GM19193 (cell line): Measurements from ENCODE around the gene KCNMB4.

Experiments
- POLR2A ChIP-seq: IDR thresholded peaks from 4 replicates; pipeline ENCODE4 v1.6.1; 2011; ENCODE audit not compliant: insufficient read depth, insufficient read length; ENCODE audit errors: extremely low read depth

KCNMB4 gene

DNA sequence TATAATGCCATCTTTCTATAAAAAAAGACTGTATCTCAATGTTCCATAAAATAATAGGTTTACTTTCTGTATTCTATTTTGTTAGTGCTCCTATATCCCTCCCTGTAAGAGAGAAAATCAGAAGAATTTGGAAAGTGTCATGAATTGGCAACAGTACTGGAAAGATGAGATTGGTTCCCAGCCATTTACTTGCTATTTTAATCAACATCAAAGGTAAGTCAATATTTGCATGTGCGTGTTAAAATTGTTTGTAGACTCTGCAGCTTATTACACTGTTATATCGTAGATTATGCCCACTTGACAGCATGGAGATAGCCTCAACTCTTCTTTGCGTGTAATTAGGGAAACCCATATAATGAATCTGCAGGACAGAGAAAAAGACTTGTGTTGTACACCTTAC is 34.0 kb downstream of the KCNMB4 start:
- TF ChIP-seq POLR2A = no peak

GRCh38 chr12:70402597-70402996 is 36.5 kb downstream of the KCNMB4 start:
- no peak for TF ChIP-seq POLR2A

DNA sequence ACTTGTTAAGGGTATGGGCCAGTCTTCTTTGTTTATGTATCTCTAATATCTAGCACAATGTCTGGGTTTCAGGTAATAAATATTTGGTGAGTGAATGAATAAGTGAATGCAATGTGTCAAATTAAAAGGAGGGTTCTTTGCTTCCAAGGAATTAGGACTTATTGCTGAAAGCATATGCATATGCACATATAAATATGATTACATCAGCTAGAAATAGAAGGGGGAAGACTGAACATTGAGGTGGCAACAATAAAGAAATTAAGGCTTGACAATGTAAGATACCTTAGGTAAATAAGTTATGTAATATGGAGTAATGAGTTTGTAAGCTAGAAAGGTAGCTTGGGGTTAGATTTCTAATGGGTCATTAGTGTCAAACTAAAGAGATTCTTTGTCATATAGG is 37.7 kb downstream of the KCNMB4 start:
- TF ChIP-seq POLR2A = no peak

DNA sequence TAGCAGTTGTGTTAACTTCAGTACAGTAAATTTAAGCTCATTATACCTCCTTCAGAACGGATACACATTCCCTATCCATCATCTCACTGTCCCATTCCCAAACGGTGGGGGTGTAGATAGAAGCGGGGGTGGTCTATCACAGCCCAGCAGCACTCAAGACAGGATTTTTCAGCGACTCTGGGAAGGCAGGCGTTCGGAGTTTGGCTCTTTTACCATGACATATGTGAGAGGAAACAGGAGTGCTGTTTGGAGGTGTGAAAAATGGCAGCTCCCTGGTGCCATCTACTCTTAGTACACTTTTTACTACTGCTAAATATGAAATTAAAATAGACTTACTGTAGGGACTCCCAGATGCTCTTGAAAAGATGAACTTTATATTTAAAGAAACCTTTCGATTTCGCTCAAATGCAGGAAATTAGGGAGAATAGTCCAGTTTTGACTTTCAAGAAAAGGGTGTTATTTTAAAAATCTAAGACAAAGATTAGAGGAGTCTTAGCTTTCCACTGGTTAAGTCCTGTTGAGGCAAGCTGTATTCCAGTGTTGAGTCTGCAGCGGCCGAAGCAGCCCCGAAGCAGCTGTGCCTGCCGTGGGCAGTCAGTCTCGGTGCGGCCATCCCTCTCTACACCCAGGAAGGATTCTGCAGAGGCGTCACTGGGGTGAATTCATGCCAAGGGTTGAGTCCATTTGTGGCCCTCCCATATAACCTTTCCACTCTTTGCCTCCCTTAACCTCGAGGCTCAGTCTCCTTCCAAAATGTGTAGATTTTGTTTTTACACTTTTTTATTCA is 42.1 kb downstream of the KCNMB4 start:
- no peak for TF ChIP-seq POLR2A

DNA sequence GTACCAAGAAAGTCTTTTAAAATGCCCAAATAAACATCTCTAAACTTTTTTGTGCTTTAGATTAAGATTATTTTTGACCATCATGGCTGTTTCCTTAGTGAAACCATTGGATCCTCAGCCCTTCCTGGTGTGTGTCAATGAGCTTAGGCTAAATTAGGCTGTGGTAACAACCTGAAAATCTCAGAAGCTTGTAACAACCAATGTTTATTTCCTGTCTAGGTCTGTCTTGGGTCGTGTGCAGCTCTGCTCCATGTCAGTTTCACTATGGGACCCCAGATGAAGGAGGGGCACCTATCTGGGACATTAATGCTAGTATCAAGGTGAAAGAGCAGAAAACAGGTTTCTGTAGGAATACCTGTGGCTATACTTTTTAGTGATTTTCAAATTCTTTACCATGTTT is 49.9 kb downstream of the KCNMB4 start:
- TF ChIP-seq POLR2A = no peak

GRCh38 chr12:70417121-70417520 is 51.0 kb downstream of the KCNMB4 start:
- no peak for TF ChIP-seq POLR2A

GRCh38 chr12:70418101-70418500 is 52.0 kb downstream of the KCNMB4 start:
- TF ChIP-seq POLR2A = no peak

- TF ChIP-seq POLR2A = no peak
These were observed 56.5 kb downstream of the KCNMB4 start for GRCh38 chr12:70422631-70423030.

GRCh38 chr12:70426620-70427019 is 60.5 kb downstream of the KCNMB4 start:
- no peak for TF ChIP-seq POLR2A

DNA sequence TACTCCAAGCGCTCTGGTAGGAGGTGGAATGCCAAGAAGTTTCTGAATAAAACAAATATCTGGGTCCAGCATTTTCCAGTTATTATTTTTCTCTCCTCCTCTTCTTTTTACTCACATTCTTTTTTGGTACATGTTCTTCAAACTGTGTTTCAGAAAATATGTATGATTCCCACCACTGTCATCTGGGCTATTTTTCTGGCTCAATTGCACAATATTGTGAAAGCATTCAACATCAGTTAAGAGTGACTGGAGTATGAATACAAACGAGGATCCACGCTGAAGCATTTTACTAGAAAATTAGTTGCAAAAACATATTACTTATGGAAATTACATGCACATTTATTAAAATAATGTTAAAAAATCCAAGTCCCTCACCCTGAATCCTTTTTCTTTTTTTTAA is 61.5 kb downstream of the KCNMB4 start:
- TF ChIP-seq POLR2A = no peak

DNA sequence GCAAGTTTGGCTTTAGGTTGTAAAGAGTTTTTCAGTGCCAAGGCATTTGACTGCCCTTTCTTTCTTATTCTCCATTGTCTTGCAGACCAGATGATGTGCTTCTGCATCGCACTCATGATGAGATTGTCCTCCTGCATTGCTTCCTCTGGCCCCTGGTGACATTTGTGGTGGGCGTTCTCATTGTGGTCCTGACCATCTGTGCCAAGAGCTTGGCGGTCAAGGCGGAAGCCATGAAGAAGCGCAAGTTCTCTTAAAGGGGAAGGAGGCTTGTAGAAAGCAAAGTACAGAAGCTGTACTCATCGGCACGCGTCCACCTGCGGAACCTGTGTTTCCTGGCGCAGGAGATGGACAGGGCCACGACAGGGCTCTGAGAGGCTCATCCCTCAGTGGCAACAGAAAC is 64.3 kb downstream of the KCNMB4 start:
- no peak for TF ChIP-seq POLR2A

- no peak for TF ChIP-seq POLR2A
These were observed 70.7 kb downstream of the KCNMB4 start for GRCh38 chr12:70436836-70437235.

DNA sequence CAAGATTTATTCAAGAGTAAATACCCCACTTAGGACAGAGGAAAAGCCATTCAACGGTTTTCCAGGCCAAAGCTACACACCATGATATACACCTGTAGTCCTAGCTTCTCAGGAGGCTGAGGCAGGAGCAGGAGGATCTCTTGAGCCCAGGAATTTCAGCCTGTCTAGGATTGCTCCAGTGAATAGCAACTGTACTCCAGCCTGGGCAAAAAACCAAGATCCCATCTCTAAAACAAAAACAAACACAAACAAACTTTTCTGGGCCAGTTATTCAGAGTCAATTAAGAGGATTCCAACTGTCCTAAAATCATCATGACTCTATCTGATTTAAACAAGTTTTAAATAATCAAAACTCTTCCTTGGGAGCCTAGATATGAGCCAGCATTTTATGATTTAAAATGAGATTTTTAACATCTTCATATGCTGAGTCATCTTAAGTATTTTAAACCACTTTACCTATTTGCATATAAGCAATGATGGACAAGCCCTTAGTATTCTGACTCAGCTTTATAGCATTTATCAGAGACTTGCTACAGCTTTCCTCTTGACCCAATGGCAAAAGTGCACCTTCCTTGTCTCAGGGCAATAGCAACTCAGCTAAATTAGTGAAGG is 77.1 kb downstream of the KCNMB4 start:
- no peak for TF ChIP-seq POLR2A

GRCh38 chr12:70444903-70445302 is 78.8 kb downstream of the KCNMB4 start:
- no peak for TF ChIP-seq POLR2A

DNA sequence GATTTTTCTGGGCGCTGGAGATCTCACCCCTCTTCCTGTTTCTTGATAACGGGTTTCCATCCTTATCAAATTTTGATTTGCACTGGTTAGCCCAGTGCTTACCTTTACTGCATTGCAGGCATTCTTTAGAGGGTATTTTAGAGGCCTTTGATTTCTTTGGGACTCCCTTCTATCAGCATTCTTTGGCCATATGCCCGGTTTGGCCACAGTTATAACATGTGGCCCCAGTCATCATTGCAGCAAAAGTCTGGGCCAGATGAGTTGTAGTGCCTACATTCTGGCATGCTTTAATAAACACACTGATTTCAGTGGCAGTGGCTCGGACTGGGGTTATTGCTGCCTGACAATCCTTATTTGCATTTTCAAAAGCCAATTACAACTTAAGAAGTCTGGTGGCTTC is 82.3 kb downstream of the KCNMB4 start:
- TF ChIP-seq POLR2A = no peak

- no peak for TF ChIP-seq POLR2A
These were observed 83.1 kb downstream of the KCNMB4 start for GRCh38 chr12:70449074-70449752.

DNA sequence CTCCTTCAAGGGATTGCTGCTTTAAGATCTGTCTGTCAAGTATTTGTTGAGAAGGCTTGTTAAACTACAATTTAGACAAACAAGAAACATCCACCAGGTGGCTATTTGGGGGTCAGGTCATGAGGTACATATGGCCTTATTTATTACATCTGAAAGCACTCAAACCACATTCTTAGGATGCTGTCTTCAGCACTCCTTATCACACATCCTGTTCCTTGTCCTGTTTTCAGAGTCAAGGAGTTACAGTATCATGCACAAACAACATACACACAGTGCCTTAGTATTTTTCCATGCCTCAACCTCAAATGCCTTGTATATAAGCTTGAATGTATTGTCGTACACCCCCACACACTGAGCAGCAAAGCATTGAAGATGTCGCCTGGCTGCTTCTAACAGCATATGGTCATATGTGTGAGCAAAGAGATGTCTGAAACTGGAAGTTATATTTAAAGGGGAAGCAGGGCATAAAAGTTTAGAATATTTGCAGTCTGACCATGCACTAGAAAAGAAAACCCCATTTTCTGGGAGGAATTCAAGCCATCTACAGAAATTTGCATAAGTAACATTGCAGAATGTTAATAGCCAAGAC is 83.8 kb downstream of the KCNMB4 start:
- no peak for TF ChIP-seq POLR2A

DNA sequence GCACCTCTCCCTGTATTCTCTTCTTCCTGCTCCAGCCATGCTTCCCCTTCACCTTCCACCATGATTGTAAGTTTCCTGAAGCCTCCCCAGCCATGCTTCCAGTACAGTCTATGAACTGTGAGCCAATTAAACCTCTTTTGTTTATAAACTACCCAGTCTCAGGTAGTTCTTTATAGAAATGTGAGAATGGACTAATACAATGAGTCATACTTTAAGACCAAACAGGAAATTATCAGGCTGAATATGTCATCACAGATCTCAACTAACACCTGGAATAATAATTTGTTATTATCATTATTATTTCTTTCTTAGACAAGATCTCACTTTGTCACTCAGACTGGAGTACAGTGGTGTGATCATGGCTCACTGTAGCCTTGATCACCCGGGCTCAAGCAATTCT is 85.4 kb downstream of the KCNMB4 start:
- TF ChIP-seq POLR2A = no peak
